HG03039 (cell line): ENCODE measurements around the gene SUGT1.
"Not testable (repeated sequence)": the region's sequence is repeated elsewhere in the genome, so short reads cannot be mapped to it uniquely, and the experiment has no call there.

Experiments
- ATAC-seq: cut with Tn5 transposase; IDR thresholded peaks from one replicate; pipeline ENCODE4 v1.9.1; 2021; ENCODE audit warnings: mild to moderate bottlenecking, moderate library complexity; ENCODE audit not compliant: unreplicated experiment

The SUGT1 gene

DNA sequence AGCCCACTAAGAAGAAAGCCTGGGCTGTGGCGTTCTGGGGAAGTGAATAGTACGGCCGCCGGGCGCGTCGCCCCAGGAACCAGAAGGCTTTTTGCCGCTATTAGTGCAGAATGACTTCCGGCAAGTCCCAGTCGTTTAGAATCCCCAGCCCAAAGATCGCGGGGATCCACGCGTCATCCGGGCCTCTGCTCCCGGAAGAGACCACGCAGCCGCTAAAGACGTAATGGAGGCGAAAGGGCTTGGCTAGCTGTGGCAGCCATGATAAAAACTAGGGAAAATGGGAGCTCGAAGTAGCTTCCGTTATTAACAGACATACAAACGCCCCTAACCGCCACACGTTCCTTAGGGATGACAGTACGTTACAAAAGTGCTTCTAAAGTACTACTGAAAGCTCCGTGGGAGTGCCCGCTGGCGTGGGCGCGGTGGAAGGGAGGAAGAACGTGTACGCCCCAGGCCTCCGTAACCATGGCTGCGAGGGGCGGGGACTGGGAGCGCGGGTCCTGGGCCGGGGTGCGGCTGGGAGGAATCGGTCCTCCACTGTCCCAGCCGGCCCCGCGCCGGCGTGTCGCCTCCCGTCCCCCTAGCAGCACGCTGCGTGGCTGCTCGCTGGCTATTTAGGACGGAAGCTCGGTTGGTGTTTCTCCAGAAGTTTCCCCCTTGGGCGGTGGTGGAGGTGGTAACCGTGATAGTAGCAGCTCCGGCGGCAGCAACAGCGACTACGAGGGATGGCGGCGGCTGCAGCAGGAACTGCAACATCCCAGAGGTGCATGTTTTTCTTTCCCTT lies at the start of gene SUGT1:
SUGT1 (plus strand) TSS at position 641 of the 784 bp plus-strand sequence; CDS start at position 726, 85 bp downstream.
- peak; percentile 95 for ATAC-seq

DNA sequence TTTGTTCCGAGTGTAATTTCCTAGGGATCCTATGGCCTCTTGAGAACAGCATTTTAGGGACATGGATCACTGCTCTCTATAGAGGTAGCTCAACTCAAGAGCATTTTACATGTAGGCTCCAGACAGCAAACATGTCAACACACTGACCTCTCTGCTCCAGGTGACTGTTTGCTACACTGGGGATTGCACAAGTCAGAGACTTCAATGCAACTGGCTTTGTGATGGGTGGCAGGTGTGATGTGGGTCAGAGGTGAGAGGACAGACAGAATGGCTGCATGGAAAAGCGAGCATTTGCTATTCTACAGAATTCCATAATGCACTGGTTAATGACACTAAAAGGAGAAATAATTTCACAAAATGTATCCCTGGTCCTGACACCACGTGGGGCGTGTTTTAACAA lies 49.3 kb upstream of the SUGT1 start:
- ATAC-seq, result not testable (repeated sequence)

DNA sequence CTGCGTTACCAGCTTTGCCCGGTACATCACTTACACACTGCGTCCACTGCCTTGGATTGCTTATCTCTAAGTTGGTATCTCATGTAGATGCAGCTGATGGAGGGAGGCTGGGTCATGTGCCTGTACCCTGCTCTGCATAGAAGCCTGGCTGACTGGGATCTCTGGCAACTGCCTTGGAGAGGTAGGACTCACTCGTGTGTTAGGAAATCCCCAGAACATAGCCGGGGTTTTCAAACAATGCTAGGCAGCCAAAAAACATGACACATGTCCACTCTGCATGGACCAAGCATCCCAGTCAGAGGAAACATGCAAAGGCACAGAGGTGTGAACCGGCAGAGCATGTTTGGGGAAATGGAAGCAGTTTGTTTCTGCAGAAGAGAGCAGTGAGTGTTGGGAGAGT lies 46.5 kb upstream of the SUGT1 start:
- not testable (repeated sequence) for ATAC-seq

DNA sequence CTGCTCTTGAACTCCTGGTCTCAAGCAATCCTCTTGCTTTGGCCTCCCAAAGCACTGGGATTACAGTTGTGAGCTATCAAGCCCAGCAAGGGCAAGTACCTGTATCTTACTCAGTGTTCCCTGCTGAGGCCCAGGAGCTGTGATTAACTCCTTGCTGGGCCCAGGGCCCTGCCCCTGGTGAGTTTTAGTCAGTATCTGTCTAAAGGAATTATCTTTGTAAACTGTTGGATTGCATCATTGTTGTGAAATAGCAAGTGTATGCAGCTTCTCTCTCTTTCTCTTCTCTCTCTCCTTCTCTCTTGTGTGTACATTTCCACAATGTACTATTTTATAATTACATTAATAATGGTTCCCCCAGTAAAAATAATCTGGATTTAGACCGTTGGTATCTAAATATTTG lies 45.8 kb upstream of the SUGT1 start:
- not testable (repeated sequence) for ATAC-seq

DNA sequence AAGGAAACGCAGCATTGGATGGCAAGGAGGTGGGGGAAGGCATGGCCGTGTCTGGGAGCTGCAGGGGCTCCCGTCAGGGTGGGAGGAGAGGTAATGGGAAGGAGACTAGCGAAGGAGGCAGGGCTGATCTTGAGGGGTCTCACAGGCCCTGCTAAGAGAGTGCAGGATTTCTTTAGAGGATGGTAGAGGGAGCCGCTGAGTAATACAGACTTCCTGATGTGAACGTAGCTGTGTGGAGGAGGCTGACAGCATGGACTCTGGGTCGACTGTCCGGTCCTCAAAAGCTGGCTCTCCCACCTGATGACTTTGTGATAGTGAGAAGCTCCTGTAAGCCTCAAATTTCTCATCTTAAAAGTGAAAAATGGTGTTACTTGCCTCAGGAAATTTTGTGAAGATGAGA lies 44.5 kb upstream of the SUGT1 start:
- ATAC-seq, result not testable (repeated sequence)

DNA sequence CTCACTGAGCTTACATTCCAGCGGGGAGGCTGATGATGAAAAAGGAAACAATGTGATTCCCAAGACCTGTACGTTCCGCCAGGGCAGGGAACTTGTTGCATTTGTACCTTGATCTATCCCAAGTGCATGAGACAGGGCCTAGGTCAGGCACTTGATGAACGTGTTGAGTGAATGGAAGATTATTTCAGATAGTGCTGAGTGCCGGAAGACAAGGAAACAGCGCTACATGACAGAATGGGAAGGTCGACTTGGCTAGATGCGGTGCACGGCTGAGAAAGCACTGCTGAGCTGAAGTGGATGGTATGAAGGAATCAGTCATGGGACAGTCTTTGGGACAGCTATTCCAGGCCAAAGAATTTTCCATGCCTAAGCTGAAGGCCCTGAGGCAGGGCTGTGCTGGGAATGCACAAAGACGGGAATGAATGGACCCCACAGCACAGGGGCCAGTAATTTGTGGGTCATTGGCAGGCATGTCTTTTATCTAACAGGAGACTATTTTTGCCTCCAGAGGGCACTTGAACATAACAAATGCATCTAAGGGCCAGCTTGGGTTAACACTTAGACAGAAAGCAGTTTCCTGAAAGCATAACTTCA lies 43.5 kb upstream of the SUGT1 start:
- ATAC-seq, result peak; percentile 49

DNA sequence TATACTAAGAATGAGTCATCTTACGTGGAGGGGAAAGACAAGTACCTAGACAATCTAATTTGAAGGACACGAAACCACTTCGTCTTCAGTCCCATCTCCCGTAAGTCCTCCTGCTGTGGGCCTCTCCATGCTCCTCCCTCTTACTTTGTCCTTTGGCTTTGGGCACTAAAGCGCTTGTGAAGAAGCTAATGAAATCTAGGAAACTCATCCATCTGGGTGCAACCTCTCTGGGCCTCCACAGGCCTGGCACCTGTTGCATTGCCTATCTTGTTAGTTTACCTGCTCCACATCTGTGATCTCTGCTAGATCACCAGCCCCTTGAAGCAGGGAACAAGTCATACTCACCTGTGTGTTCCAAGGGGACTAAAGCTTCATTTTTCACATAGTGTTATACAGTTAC lies 42.5 kb upstream of the SUGT1 start:
- not testable (repeated sequence) for ATAC-seq

DNA sequence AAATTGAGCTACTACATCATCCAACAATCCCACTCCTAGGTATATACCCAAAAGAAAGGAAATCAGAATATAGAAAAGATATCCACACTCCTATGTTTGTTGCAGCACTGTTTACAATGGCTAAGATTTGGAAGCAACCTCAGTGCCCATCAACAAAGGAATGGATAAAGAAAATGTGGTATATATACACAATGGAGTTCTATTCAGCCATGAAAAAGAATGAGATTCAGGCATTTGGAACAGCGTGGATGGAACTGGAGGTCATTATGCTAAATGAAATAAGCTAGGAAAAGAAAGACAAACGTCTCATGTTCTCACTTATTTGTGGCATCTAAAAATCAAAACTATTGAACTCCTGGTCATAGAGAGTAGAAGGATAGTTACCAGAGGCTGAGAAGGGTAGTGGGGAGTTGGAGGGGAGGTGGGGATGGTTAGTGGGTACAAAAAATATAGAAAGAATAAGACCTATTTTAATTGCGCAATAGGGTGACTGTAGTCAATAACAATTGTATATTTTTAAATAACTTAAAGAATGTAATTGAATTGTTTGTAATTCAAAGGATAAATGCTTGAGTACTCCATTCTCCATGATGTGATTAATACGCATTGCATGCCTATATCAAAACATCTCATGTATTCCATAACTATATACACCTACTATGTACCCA lies 37.4 kb upstream of the SUGT1 start:
- ATAC-seq, result no peak

DNA sequence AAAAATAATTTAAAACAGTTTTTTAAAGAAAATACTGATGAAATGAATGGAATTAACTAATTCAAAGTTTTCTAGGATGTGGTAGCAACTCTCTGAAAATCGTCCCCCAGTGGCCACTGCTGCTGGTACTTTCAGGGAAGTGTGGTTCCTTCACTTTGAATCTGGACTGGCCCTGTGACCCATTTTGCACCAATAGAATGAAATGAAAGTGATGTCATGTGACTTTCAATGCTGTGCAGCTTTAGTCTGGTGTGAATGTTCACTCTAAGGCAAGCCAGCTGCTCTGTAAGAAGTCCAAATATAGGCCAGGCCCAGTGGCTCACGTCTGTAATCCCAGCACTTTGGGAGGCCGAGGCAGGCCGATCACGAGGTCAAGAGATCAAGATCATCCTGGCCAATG lies 36.8 kb upstream of the SUGT1 start:
- no peak for ATAC-seq

DNA sequence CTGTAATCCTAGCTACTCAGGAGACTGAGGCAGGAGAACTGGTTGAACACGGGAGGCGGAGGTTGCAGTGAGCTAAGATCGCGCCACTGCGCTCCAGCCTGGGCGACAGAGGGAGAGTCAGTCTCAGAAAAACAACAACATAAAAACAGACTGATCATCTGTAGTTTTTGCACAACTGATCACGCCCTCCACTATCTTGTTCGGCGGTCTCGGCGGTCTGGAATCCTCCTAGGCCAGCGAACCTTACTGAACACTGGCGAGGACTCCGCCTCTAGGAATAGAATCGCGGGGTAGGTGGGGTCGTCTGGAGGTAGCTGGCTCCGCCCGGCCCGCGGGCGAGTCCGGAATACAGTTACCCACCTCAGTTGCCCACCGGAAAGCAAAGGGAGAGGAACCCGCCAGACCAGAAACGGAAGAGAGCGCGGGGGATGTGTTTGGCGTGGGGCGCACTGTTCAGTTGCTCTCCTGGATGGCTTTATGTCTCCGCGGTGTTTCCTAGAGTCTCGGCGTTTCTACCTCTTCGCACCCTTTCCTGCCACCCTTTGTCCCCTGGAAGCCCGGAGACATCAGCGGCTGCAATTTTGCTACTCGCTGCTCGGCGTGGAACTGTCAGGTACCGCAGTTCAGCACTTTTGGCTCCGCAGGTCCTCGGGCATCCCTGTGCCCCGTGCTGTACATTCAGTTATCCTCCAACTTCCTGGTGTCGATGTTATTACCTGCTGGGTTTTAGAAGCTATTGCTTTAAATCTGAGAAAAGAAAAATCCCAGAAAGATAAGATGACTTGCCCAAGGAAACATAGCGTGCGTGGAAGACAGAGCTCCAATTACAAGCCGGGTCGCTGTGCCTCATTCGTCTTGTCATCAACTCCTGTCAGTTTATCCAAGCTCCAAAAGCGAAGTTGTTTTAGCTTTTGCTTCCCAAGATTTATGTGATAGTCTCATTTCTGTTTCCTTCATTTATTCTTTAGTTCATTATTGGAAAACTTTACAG lies 35.3 kb upstream of the SUGT1 start:
- ATAC-seq, result peak; percentile 95

DNA sequence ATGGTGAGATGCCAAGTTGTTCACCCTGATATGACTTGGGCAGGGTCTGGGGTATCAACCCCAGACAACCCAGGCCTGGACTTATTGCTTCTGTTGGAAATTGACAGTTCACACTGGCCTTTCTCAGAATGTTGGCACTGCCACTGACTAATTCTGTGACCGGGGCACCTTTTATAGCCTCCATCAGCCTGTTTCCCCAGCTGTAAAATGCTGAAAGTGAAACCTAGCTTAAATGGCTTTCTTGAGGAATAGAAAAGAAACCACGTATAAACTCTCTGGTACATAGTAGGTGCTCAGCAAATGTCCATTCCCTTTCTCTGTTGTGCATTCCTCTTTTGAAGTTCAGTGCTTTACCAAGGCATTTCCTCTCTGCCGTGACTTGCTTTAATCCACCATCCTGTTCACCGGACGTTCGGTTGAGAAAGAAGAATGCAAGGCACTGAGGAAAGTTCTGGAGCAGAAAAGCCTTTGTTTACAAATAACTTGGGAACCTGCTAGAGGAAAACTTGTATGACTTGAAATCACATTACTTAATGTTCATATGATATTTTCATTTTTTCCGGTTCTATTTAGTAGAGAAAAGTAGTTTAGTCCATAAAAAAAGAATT lies 21.4 kb upstream of the SUGT1 start:
- peak; percentile 59 for ATAC-seq

DNA sequence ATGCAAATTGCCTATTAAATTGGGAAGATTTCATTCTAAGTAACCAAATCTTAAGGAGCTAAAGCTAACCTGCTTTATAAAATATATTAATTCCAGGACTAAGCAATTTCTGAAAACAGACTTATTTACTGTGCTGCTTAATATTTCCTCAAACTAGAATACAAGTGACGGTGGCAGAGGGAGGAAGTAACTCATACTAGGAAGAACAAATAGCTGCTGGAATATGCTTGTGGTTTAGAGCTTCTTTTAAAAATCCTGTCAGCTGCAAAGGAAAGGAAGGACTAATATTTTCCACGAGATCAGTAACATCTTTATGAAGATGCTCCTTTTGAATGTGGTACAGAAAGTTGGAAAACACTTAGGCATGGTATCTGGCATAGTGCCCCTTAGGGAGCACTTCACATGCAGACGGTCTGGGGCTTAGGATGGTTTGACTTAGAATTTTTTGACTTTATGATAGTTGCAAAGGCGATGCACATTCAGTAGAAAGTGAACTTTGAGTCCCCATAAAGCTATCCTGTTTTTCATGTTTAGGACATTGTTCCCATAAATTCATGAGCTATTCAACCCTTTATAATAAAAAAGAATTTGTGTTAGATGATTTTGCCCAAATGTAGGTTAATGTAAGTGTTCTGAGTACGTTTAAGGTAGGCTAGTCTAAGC lies 13.8 kb upstream of the SUGT1 start:
- no peak for ATAC-seq

DNA sequence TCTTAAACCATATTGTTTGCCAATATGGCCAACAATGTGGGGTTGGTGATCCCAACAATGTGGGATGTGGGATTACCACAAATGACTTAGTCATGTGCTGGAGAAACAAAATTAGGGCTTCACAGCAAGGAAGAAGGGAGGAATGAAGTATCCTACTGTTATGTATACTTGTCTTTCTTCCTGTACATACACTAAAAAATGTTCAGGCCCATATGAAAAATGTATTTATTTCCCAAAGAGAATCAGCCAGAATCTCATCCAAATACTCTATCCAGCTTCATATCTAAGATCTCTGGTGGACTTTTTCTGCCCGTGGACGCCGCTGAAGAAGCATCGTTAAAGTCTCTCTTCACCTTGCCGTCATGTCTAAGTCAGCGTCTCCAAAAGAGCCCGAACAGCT lies 10.5 kb upstream of the SUGT1 start, which contains the start of gene HNRNPA1L2:
HNRNPA1L2 (plus strand) TSS at position 301 of the 400 bp plus-strand sequence; CDS start at position 363, 62 bp downstream.
- ATAC-seq, result no peak

DNA sequence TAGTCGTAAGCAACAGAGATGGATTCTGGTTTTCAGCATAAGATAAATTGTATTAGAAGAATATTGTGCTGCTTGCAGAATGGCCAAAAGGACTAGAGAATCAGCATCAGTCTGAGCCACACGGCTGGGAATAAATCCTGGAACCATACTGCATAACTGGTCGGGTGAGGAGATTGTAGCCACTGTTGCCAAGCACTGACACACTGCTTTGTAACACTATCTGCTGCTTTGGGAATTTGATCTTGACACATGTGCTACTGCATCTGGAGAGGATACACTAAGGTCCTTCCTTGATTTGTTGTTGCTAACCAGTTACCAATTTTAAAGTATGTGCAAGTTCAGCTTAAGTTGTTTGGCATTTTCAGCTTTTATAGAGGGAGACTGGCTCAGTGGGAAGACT lies 8.5 kb upstream of the SUGT1 start:
- no peak for ATAC-seq

DNA sequence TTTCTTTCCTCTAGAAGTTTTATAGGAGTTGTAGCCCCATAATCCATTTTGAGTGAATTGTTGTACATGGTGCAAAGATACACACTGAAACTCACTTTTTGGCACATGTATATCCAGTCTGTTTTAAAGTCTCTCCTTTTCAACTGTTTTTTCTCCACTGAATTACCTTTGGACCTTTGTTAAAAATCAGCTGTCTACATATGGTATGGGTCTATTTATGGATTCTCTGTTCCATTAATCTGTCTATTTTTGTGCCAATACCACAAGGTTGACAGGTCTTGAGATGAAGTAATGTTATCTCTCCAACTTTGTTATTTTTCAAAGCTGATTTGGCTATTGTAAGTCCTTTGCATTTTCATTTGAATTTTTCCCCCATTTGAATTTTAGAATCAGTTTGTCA lies 5.7 kb upstream of the SUGT1 start:
- ATAC-seq, result no peak

DNA sequence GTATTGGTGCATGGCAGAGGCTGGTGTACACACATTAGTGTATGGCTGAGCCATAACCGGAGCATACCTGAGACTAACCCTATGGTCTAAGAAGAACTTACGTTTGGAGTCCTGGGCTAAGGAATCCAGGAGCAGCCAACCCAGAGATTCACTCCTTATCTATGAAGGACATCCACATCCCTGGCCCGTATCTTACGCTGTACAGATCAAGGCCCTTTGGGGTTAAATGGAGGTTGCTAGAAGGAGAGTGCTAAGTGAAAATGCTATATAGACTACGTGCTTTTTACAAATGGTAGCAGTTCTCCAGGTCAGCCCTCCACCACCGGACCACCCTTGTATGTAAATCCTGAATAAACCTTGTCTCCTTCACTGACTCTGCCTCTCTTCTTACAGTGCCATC lies 1.9 kb upstream of the SUGT1 start:
- ATAC-seq, result no peak

DNA sequence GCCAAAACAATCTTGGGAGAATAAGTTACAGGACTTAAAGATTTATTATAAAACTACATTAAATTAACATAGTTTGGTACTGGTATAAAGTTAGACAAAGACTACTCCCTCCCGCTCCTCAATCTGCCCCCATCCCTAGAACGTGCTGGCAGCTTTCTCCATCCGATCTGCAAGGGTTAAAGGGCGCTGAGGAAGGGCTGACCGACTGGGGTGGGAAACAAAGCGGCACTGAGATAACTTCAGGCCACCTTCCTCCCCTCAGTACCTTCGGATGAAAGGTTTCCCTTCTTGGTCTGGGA lies 790 bp upstream of the SUGT1 start:
- ATAC-seq, result peak; percentile 11

DNA sequence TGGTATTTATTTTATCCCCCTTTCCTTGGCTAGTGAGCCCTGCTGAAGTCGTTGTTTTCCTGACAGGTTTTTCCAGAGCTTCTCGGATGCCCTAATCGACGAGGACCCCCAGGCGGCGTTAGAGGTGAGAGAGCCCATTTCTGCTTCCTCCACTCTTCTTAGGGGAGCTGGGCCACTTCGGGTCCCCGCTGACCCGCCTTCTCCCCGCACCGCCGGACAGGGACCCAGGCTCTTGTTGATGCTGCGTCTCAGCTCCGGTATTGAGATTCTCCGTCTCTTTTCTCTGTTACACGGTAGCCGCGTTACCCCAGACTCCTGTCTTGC lies 306 bp downstream of the SUGT1 start:
- ATAC-seq, result peak; percentile 20

DNA sequence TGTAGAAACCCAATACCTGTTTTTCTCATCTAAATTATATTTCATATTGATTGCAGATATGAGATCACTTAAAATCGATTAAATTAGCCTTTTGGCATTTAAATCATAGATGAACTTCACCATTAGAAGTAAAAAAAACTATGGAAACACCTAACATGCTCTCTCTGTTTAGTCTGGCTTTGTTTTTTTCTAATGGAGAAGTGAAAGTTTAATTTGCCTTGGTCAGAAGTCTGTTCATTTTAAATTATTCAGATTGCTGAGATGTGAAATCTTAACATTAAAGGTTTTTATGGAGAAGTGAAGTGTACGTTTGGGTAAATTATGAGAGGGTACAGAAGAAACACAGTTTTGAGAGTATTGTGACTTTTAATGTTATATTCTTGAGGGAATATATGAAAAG lies 6.7 kb downstream of the SUGT1 start:
- ATAC-seq, result no peak

DNA sequence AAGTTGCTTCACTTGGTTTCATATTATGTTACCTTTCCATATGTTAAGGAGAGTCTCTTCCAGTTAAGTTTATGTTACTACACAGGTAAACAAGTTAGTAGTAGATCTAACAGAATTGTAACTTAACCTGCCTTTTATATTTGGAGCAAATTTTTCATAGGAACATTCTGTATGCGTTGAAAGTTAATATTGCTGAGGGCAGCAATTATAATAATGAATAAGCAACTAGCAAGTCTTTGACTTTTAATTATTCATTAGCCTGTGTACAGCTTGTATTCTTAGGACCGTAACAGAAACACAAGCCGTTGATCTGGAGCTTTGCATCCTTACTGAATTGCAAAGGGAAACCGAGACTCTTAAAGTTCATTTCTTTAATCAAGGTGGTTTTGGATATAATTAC lies 11.6 kb downstream of the SUGT1 start:
- no peak for ATAC-seq
